GM18867 (cell line): ENCODE measurements around the gene DACH2.
"Not testable (repeated sequence)": the region's sequence is repeated elsewhere in the genome, so short reads cannot be mapped to it uniquely, and the experiment has no call there.

ENCODE experiments used
- ATAC-seq: cut with Tn5 transposase; IDR thresholded peaks from one replicate; pipeline ENCODE4 v1.9.1; 2021; ENCODE audit warnings: mild to moderate bottlenecking, moderate library complexity; ENCODE audit not compliant: unreplicated experiment

The DACH2 gene

DNA sequence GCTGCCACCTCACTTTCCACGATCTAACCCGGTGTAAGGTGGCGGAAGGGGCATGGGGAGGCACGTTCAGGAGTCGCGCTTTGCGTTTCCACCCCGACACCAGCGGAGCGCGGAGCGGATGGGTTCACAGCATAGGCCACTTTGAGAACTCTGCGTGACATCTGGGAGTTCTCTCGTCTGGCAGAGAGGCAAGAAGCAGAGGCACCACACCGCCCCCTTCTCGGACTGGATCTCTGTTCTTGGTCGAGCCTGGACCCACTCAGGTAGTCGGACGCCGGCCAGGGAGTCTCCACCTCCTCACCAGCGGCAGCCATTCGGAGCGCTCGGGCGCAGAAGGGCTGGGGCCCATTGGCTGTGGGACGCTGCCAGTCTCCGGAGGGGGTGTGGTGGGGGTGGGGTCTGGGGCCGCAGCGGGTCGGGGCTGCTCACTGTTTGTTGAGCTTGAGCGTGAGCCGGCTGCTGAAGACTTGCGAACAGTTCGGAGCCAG lies at the start of gene DACH2:
DACH2 (plus strand) TSS at position 428 of the 488 bp plus-strand sequence.
- peak; percentile 98 for ATAC-seq

DNA sequence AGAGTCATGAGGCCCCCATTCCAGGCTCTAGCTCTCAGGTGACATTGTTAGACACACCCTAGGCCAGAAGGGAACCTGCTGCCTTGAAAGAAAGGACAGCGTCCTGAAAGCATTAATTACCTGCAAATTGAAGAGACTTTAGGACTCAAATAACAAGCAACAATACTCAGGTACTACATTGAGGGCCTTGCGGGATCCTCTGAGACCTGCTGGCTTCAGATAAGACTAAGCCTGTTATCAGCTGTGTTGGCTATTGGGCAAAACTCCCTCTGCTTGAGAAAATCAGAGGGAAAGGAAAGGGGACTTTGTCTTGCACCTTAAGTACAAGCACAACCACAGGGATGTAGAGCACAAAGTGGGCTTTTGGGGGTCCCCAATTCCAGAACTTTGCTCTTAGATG lies 45.9 kb upstream of the DACH2 start:
- ATAC-seq = no peak

DNA sequence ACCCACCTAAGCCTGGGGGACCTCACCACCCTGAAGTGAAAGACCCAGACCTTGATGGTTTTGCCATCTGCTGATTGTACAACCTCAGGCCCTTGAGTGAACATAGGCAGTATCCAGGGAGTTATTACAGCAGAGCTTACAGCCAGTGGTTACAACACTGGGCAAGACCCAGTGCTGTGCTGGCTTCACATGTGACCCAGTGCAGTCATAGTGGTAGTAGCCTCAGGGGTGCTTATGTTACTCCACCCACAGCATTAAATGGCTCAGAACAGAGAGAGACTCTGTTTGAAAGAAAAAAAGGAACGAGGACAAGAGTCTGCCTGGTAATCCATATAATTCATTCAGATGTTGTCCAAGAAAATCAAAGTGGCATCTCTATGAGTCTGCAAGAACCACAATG lies 45.2 kb upstream of the DACH2 start:
- ATAC-seq = no peak

DNA sequence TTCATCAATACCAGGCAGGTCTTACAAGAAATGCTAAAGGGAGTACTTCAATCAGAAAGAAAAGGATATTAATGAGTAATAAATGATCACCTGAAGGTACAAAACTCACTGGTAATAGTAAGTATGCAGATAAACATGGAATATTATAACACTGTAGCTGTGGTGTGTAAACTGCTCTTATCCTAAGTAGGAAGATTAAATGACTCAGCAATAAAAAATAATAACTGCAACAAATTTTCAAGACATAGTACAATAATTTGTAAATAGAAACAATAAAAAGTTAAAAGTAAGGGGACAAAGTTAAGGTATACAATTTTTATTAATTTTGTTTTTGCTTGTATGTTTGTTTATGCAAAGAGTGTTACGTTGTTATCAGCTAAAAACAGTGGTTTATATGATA lies 43.7 kb upstream of the DACH2 start:
- ATAC-seq = no peak

DNA sequence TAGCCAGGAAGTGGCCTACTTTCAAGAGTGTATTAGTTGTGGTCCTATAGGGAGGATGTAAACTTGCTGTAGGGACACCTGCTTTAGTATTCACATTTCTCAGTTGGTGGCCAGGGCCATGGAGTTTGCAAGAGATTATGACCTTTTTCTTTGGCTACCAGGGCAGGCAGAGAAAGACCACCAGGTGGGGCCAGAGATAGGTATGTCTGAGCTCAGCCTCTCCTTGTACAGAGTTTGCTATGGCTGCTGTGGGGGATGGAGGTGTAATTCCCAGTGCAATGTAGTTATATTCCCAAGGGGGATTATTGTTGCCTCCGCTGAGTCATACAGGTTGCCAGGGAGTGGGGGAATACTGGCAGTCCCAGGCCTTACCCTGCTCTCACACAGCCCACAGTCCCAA lies 26.3 kb upstream of the DACH2 start:
- no peak for ATAC-seq

DNA sequence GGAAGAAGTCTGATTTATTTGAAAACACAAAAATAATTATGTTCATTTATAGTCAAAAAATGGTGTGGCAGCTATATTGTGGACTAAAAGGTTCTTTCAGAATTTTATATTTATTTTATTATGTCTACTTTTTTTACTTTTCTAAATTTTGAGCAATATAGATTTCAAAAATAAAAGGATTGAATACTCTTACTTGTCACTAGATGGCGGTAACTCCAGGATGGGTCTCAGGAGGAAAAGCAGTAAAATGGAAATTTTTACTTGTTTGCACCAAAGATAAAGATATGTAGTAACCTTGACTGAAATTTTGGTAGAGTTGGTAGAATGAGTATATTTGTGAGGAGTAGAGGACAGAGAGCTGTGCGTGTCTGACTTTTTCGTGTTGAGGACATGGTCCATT lies 14.5 kb upstream of the DACH2 start:
- peak; percentile 69 for ATAC-seq

DNA sequence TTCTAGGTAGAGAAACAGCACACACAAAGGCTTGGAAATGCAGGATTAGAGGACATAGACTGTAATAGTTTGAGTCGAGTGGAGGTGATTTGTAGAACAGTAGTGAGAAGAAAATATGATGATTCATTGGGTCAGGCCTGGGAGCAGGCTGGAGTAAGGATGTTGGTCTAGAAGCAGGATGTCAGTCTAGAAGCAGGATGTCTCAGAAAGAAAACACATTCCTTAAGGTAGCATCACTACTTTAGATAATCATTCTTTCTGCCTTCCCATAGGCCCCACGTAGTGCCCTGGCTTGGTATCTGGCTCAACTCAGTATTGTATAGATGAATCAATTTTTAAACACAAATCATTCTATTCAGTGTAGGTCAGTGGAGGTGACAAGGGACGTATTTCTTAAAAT lies 11.2 kb upstream of the DACH2 start:
- ATAC-seq = no peak

DNA sequence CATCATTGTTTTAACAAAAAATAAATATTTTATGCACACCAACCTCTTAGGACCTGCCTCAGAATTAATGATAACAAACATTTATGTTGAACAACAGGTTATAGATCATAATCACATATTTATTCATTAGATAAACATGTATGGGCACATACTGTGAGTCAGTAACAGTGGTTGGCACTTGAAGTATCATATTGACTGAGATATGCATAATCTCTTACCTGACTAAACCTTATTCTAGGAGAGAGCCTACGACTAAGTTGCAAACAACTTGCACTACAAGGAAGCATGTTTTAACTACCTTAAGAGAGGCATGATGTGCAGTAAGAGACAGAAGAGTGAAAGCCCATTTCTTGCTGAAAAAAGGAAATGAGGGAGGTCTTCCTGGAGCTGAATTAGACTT lies 6.5 kb upstream of the DACH2 start:
- ATAC-seq = no peak

DNA sequence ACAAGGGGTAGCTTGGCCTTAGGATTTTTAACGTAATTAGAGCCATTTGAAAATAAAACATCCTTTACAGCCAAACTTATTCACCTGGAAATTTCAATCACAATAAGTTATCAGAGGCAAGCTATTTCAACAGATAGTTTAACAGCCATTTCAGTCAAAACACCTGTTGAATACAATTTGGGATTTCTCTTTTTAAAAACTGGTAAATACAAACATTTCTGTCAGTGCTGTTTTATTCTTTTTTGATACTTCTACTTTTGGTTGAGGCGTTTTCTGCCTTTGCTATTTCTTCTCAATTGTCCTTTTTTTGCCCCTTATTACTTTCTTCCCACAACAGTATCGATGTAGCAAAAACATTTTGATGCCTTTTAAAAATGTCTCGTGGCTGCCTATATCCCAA lies 2.1 kb upstream of the DACH2 start:
- no peak for ATAC-seq

DNA sequence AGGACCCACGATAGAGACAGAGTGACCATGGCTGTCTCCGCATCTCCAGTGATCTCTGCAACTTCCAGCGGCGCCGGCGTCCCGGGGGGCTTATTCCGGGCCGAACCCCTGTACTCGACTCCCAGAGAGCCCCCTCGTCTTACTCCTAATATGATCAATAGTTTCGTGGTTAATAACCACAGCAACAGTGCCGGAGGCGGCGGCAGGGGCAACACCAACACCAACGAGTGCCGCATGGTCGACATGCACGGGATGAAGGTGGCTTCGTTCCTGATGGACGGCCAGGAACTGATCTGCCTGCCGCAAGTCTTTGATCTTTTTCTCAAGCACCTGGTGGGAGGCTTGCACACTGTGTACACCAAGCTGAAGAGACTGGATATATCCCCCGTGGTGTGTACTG lies 343 bp downstream of the DACH2 start:
- no peak for ATAC-seq

DNA sequence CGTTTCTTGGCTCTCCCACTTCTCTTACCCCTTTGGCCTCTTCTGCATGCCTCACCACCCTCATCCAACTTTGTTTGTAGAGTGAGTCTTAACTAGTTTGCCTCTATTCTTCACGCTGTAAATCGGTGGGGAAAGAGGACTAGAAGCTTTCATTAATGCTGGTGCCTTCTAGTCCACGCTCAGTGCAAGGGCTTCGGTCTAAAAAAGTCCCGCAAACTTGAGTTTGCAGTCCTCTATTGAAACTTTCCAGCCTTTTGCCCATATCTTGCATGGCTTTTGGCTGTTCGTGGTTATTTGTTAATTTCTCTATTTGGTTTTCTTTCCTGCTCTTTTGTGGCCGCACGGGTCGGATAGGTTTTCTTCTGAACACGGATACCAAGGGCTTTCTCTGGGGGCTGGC lies 868 bp downstream of the DACH2 start:
- no peak for ATAC-seq

DNA sequence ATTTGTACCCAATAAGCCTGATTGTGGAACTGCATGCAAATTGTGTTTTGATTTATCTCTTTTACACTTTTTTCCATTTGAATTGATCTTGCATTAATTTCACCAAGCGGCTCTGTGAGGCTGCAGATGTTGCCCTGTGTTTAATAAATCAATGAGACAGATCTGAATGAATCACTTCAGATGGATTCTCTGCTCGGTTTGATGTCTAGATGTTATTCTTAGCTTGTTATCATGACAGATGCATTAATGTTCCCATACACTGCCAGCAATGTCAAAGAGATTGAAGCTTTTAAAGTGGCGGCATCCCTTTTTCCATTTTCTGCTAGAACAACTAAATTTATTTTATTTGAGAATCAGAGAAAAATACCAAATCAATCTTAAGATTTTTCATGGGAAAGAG lies 6.3 kb downstream of the DACH2 start:
- ATAC-seq = no peak

DNA sequence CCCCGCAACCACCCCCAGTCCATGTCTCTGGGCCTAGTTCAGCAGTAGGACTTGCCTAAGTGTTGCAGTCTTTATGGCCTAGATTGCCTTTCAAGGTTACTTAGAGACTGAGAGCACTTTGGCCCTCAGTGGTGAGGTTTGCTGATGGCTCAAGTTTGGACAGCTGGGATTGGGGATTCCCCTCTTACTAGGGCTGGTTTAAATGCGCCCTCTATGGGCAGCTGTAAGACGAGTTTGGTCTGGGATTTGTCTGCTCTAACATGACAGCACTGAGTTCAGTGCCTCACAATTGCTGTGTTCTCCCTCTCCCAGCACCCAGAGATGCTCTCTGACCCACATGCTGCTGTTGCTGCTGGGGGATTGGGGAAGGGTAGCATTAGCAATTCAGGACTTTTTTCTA lies 23.1 kb downstream of the DACH2 start:
- peak; percentile 86 for ATAC-seq

DNA sequence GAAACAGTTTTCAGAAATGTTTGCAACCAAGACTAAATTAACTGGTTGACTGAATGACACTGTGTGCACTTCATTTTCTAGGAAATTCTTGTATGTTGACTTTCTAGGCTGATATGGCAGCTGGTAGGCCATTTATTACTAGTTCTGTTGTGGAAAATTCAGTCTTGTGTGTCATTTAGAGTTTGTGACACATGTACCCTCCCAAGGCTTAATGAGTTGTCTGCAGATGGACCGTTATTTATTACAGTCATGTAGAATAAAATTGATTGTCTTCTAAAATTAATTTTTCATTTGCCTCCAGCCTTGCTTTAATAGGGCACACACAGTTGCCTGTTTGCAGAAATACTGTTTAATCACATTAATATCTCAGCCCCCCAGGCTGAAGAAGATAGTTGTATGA lies 30.7 kb downstream of the DACH2 start:
- no peak for ATAC-seq

DNA sequence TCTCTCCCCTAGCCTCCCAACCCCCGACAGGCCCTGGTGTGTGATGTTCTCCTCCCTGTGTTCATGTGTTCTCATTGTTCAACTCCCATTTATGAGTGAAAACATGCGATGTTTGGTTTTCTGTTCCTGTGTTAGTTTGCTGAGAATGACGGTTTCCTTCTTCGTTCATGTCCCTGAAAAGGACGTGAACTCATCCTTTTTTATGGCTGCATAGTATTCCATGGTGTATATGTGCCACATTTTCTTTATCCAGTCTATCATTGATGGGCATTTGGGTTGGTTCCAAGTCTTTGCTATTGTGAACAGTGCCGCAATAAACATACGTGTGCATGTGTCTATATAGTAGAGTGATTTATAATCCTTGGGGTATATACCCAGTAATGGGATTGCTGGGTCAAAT lies 33.1 kb downstream of the DACH2 start:
- not testable (repeated sequence) for ATAC-seq

DNA sequence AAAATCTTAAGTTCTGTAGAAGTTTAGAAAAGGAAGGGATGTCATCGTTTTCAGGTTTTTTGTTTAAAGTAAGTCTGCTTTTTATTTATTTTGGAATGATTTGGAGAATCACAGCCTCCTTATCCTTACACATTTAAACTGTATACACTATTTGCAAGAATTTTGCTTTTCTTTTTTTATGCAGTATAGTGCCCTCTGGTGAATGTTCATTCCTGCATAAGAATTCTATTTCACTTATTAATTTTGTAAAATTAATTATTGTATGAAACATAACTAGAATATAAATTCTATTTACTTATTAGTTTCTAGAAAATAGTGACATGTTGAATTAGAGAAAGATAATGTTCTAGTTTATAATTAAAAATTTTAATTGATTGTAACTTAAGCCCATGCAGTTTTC lies 44.6 kb downstream of the DACH2 start:
- ATAC-seq = no peak

DNA sequence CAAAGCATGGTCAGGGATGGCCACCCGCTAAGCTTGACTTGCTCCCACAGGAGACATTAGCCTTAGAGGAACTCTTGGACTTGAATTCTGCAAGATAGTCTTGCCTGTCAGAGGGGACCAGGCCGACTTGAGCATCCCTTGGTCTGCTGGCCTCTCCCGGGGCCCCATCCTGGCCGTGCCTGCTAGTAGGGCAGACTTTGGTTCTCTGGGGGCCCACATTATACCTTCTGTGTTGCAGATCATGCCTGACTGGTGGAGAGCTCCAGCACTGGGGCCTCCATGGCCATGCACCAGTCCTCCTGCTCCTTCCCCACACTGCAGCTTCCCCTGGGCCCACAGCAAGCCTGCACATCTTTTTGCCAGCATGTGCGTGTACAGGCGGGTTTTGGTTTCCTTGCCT lies 46.5 kb downstream of the DACH2 start:
- ATAC-seq = no peak

DNA sequence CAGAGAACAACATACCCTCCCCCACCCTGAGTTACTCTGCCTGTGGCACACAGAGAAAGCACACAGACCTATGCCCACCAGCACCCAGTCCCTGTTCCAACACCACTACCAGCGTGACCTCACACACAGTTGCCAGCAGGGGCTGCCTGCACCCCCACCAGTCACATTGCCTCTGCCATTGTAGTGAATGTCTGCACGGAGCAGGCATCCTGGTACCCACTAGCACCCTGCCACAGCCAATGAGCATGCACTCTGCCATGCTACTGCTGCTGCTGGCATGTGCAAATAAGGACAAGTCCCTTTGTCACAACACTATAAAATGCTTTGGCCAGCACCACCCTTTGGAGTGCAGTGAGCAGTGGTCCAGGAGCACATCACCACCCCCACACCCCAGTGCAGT lies 47.1 kb downstream of the DACH2 start:
- no peak for ATAC-seq

DNA sequence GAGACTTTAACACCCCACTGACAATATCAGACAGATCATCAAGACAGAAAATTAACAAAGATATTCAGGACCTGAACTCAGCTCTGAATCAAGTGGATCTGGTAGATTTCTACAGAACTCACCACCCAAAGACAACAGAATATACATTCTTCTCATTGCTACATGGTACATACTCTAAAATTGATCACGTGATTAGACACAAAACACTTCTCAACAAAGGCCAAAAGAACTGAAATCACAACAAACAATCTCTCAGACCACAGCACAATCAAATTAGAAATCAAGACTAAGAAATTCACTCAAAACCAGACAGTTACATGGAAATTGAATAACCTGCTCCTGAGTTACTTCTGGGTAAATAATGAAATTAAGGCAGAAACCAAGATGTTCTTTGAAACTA lies 49.6 kb downstream of the DACH2 start:
- no peak for ATAC-seq

DNA sequence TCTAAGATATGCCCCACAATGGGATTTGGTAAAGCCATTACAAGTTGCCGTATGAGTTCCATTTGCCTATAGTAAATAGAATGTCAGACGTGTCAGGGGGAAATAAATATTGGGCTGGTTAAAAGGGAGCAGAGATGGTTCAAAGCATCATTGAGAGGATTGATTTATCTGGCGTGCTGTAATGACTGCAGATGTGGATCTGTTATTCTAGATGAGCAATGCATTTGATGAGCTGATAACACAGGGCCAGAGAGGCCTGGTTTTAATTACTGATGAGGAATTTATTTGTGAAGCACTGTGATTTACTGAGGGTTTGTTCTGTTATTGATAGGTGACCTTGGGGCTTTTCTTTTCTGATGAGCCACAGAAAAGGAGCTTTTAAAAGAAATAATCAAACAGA lies 62.5 kb downstream of the DACH2 start:
- no peak for ATAC-seq

DNA sequence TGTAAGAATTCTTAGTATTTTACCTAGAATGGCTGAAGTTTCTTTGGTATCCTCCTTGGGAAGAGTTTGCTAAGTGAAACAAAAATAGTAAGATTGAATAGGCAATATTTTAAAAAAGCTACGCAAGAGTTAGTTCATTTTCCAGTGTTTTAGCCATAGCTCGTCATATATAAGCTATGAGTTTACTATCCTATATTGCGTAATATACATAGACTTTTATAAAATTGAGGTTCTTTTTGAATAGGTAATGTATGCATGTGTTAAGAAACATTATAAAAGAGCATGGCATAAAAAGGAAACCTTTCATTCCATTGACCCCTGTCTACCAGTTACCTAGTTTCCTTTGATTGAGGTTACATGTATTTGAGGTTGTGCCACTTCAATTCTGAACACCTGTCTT lies 67.0 kb downstream of the DACH2 start:
- ATAC-seq = no peak

DNA sequence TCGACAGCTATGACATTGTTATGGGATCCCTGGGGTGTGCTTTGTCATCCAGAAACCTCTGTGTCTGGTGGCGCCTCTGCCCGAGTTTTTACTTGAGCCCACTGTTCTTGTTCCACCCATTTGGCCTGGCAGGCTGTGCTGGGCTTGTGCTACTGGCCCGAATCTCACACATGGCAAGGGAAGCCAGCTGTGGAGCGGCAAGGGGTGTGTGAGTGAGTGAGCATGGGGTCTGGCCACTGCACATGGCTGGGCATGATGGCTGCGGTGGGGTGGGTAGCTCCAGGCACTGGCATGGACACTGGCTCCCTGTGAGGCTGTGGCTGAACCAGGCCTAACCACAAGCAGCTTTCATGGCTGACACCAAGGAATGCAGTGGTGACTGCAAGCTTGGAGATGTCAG lies 89.2 kb downstream of the DACH2 start:
- no peak for ATAC-seq

DNA sequence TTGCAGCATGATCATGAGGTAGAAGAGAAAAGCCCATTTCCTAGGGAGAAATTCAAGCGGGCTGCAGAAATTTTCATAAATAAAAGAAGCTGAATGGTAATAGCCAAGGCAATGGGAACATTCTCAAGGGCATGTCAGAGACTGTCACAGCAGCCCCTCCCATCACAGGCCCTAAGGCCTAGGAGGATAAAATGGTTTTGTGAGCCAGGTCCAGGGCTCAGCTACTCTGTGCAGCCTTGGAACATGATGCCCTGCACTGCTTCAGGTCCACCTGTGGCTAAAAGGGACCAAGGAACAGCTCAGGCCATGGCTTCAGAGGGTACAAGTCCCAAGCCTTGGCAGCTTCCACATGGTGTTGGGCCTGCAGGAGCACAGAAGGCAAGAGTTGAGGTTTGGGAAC lies 93.3 kb downstream of the DACH2 start:
- ATAC-seq = no peak

DNA sequence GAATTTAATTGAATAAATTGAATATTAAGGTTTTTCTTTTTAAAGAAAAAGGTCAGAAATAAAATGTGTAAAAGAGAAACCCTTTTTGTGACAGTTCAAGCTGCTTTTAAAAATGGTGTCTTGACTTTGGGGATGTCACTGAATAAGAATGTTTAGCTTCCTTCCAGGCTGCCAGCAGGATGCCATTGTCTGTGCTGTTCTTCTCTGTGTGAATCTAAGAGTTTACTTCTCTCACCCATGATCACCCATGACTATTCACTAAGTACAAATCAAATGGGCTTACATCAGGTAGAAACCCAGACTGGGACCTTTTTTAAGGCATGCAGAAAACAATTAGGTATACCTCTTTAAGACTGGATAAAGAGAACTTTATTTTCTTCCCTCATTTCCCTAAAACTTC lies 115.3 kb downstream of the DACH2 start:
- no peak for ATAC-seq
